NT2/D1 (cell line): ENCODE measurements around the gene FAM13A.

ENCODE experiments used
- SUZ12 ChIP-seq: IDR thresholded peaks from 2 replicates; pipeline ENCODE4 v1.6.1; 2011; ENCODE audit not compliant: insufficient read length, insufficient read depth; ENCODE audit errors: extremely low read depth
- YY1 ChIP-seq: IDR thresholded peaks from 2 replicates; pipeline ENCODE4 v1.6.1; 2011; ENCODE audit not compliant: insufficient read length, insufficient read depth

- TF ChIP-seq SUZ12, result no peak
- TF ChIP-seq YY1, result no peak
These were observed 118.8 kb downstream of the FAM13A start for GRCh38 chr4:88938138-88938537.
